GM04503 (cell line): ENCODE data around the gene FEN1.

ENCODE experiments used
- DNase-seq: peaks from one replicate; pipeline ENCODE4 v3.0.0-alpha.2; 2012; ENCODE audit warnings: low read depth

The FEN1 gene

GRCh38 chr11:61795459-61795858 lies 2.7 kb downstream of the FEN1 start:
- no peak for DNase-seq

GRCh38 chr11:61795876-61796526 lies 3.3 kb downstream of the FEN1 start:
- no peak for DNase-seq

GRCh38 chr11:61797263-61797944 lies 4.7 kb downstream of the FEN1 start:
- peak; percentile 34 for DNase-seq

GRCh38 chr11:61799665-61800284 lies 7.1 kb downstream of the FEN1 start:
- DNase-seq, result no peak

GRCh38 chr11:61800331-61801281 lies 7.9 kb downstream of the FEN1 start:
- no peak for DNase-seq

- no peak for DNase-seq
Measured at GRCh38 chr11:61802605-61803004, 9.9 kb downstream of the FEN1 start.

GRCh38 chr11:61803889-61804647 lies 11.4 kb downstream of the FEN1 start:
- DNase-seq, result no peak

- DNase-seq, result no peak
Measured at GRCh38 chr11:61805146-61805545, 12.4 kb downstream of the FEN1 start.

- DNase-seq, result no peak
Measured at GRCh38 chr11:61806785-61807184, 14.1 kb downstream of the FEN1 start.

- no peak for DNase-seq
Measured at GRCh38 chr11:61810671-61811175, 18.0 kb downstream of the FEN1 start.

GRCh38 chr11:61811831-61812230 lies 19.1 kb downstream of the FEN1 start:
- DNase-seq, result no peak

- no peak for DNase-seq
Measured at GRCh38 chr11:61812736-61813411, 20.2 kb downstream of the FEN1 start.

GRCh38 chr11:61814247-61814957 lies 21.7 kb downstream of the FEN1 start:
- no peak for DNase-seq

- peak; percentile 75 for DNase-seq
Measured at GRCh38 chr11:61814958-61815789, 22.5 kb downstream of the FEN1 start.

GRCh38 chr11:61815790-61816735 lies 23.4 kb downstream of the FEN1 start:
- DNase-seq, result no peak

GRCh38 chr11:61816736-61817455 lies 24.2 kb downstream of the FEN1 start, which contains the start of gene FADS1:
Gene FADS1, minus strand, starts transcription at chr11:61817003. Its CDS starts 74 bp downstream, at chr11:61816929.
- no peak for DNase-seq
